ENCODE data around the gene DCLK1.

The DCLK1 gene

GRCh38 chr13:35744566-35745178, 386.5 kb downstream of the DCLK1 start:
- no peak for TF ChIP-seq CTCF (IDR thresholded peaks at IDR 0.05; ENCODE audit: control insufficient read depth, insufficient read depth, low read depth, low read length, missing control alignments)
- H3K4me3 ChIP-seq (ENCODE audit: control insufficient read depth, low read depth, low read length), result no peak overlapping the region
- no peak for DNase-seq (ENCODE audit: low read depth)

GRCh38 chr13:35744144-35744543, 387.0 kb downstream of the DCLK1 start:
- no peak for TF ChIP-seq CTCF (IDR thresholded peaks at IDR 0.05; ENCODE audit: control insufficient read depth, insufficient read depth, low read depth, low read length, missing control alignments)
- no peak overlapping the region for H3K4me3 ChIP-seq (ENCODE audit: control insufficient read depth, low read depth, low read length)
- no peak for DNase-seq (ENCODE audit: low read depth)

- no peak for DNase-seq (ENCODE audit: low read depth)
- TF ChIP-seq CTCF (IDR thresholded peaks at IDR 0.05; ENCODE audit: control insufficient read depth, insufficient read depth, low read depth, low read length, missing control alignments), result no peak
- H3K4me3 ChIP-seq (ENCODE audit: control insufficient read depth, low read depth, low read length), result no peak overlapping the region
Measured at GRCh38 chr13:35743165-35743564, 388.0 kb downstream of the DCLK1 start.

GRCh38 chr13:35741657-35742056, 389.5 kb downstream of the DCLK1 start:
- no peak overlapping the region for H3K4me3 ChIP-seq (ENCODE audit: control insufficient read depth, low read depth, low read length)
- no peak for DNase-seq (ENCODE audit: low read depth)
- TF ChIP-seq CTCF (IDR thresholded peaks at IDR 0.05; ENCODE audit: control insufficient read depth, insufficient read depth, low read depth, low read length, missing control alignments), result no peak

- no peak for TF ChIP-seq CTCF (IDR thresholded peaks at IDR 0.05; ENCODE audit: control insufficient read depth, insufficient read depth, low read depth, low read length, missing control alignments)
- no peak for DNase-seq (ENCODE audit: low read depth)
- H3K4me3 ChIP-seq (ENCODE audit: control insufficient read depth, low read depth, low read length), result no peak overlapping the region
Measured at GRCh38 chr13:35736876-35737275, 394.3 kb downstream of the DCLK1 start.

GRCh38 chr13:35733827-35734226, 397.4 kb downstream of the DCLK1 start:
- no peak overlapping the region for H3K4me3 ChIP-seq (ENCODE audit: control insufficient read depth, low read depth, low read length)
- no peak for DNase-seq (ENCODE audit: low read depth)
- no peak for TF ChIP-seq CTCF (IDR thresholded peaks at IDR 0.05; ENCODE audit: control insufficient read depth, insufficient read depth, low read depth, low read length, missing control alignments)

- no peak for DNase-seq (ENCODE audit: low read depth)
- no peak for TF ChIP-seq CTCF (IDR thresholded peaks at IDR 0.05; ENCODE audit: control insufficient read depth, insufficient read depth, low read depth, low read length, missing control alignments)
- no peak overlapping the region for H3K4me3 ChIP-seq (ENCODE audit: control insufficient read depth, low read depth, low read length)
Measured at GRCh38 chr13:35732565-35732964, 398.6 kb downstream of the DCLK1 start.

All from AG09309 (cell line).